Uterus (tissue), 4 donors: ENCODE results near the gene COX4I1. TPM values are rescaled to one million over a fixed set of nuclear protein-coding genes. Genes with fewer than 3 reads are reported as not detected.

ENCODE experiments used
- DNase-seq, 2 donors: peaks; one replicate each; pipeline ENCODE4 v3.0.0-alpha.2; 2019 to 2020
- H3K27ac ChIP-seq, 2 donors: fragments of 200-600 bp; sonication (generic); 1 replicate in 1 of 2; 2 replicates in 1 of 2; pipeline ENCODE4 v1.5.1; 2016 to 2018
- H3K27me3 ChIP-seq, 2 donors: fragments of 200-600 bp; sonication (generic); one replicate each; pipeline ENCODE4 v1.5.1; 2018 to 2019; ENCODE audit warnings: control low read depth in 1 of 2
- H3K36me3 ChIP-seq, 2 donors: fragments of 200-600 bp; sonication (generic); one replicate each; pipeline ENCODE4 v1.5.1; 2019; ENCODE audit warnings: control low read depth in 1 of 2
- H3K4me1 ChIP-seq, 2 donors: fragments of 200-600 bp; sonication (generic); one replicate each; pipeline ENCODE4 v1.5.1; 2018 to 2019; ENCODE audit warnings: control low read depth in 1 of 2
- H3K4me3 ChIP-seq, 2 donors: fragments of 200-600 bp; sonication (generic); 1 replicate in 1 of 2; 2 replicates in 1 of 2; pipeline ENCODE4 v1.5.1; 2018 to 2019; ENCODE audit warnings: mild to moderate bottlenecking in 1 of 2
- H3K9me3 ChIP-seq, 2 donors: fragments of 200-600 bp; sonication (generic); one replicate each; pipeline ENCODE4 v1.5.1; 2019; ENCODE audit warnings: control low read depth in 1 of 2
- CTCF ChIP-seq, 4 experiments: fragments of 200-600 bp in 2 of 4; fragments of 450-650 bp in 2 of 4; sonication (generic) in 2 of 4; IDR thresholded peaks; one replicate each; pipeline ENCODE4 v1.5.1; 2016 to 2019; ENCODE audit warnings: antibody characterized with exemption in 4 of 4, mild to moderate bottlenecking in 2 of 4, moderate library complexity in 1 of 4
- POLR2A ChIP-seq, 2 donors: fragments of 450-650 bp; IDR thresholded peaks; one replicate each; pipeline ENCODE4 v1.6.1; 2016; ENCODE audit warnings: antibody characterized with exemption in 2 of 2, mild to moderate bottlenecking in 1 of 2, moderate library complexity in 1 of 2
- intact Hi-C: fragments of 100-400 bp; cut with DNase I; formaldehyde crosslinking; loops from one replicate; pipeline ENCODE4 v1.15.1; 2023; ENCODE audit warnings: low total_unique reads
- total RNA-seq, 4 donors: library from RNA; depleted of rRNA in 3 of 4; stranded (reverse); fragments of >200 nt in 3 of 4; gene quantifications; one replicate each; pipeline versions ENCODE4 v1.1.0 to v1.2.4, GENCODE V29; 2014 to 2023
- donor health status: DM: yes; HTN: yes; CAD: no.

Gene COX4I1
- total RNA-seq, 4 donors from 2014 or later, result 199 to 836 (median 287) TPM

- Histone ChIP-seq H3K4me3 (no peak overlapping the region), H3K36me3 (no peaks in the 10 kb centered on the region), H3K27ac (no peak overlapping the region), H3K9me3 (no peaks in the 10 kb centered on the region), H3K27me3 (no peaks in the 10 kb centered on the region), H3K4me1 (no peaks in the 10 kb centered on the region)
- TF ChIP-seq CTCF (IDR thresholded peaks at IDR 0.05), result no peak
- no peak for TF ChIP-seq POLR2A (IDR thresholded peaks at IDR 0.05)
- intact Hi-C loops, result no loop called here
- no peak for DNase-seq
Measured at GRCh38 chr16:85850344-85850880, 50.9 kb downstream of the COX4I1 start.

DNA sequence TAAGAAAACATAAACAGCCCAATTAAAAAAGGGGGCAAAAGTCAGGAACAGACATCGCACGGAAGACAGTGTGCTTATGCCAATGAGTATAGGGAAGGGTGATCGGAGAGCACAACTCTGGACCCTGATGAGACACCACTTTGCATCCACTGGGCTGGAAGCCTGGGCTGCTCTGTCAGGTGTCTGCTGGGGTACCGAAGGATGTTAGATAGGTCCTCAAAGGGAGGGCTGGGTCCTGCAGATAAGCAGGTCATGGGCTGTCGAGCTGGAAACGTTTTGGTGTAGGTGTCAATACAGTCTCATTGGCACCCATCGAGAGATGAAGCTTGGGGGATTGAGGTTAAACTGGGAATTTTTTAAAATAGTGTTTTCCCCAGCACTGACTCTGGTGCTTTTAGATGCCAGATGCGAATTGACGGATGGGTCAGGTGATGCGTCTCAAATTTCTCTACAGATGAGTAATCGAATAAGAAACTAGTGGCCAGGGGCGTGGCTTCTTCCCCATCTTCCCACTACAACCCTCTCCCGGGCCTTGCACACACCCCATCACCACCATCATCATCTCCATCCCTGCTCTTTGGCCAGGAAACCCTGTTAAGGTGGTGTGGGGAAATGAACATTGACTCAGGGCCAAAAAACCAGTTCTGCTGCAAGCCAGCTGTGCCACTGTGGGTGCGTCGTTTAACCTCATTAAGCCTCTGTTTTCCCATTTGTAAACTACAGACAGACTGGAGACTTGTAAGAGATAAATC is 51.7 kb downstream of the COX4I1 start:
- no peak for DNase-seq
- no peaks in the 10 kb centered on the region for H3K36me3 ChIP-seq
- no peak overlapping the region for H3K27ac ChIP-seq
- TF ChIP-seq CTCF (IDR thresholded peaks at IDR 0.05) (no peak), POLR2A (IDR thresholded peaks at IDR 0.05) (no peak)
- intact Hi-C loops, result no loop called here
- no peaks in the 10 kb centered on the region for H3K9me3 ChIP-seq
- H3K4me1 ChIP-seq, result no peaks in the 10 kb centered on the region
- no peak overlapping the region for H3K4me3 ChIP-seq
- H3K27me3 ChIP-seq, result no peaks in the 10 kb centered on the region

- no peak for DNase-seq
- Histone ChIP-seq H3K4me1 (no peaks in the 10 kb centered on the region), H3K27me3 (no peaks in the 10 kb centered on the region), H3K9me3 (no peaks in the 10 kb centered on the region), H3K36me3 (no peaks in the 10 kb centered on the region), H3K4me3 (no peak overlapping the region), H3K27ac (no peak overlapping the region)
- no peak for TF ChIP-seq POLR2A (IDR thresholded peaks at IDR 0.05)
- no peak for TF ChIP-seq CTCF (IDR thresholded peaks at IDR 0.05)
- intact Hi-C loops, result no loop called here
Measured at GRCh38 chr16:85853547-85854545, 54.4 kb downstream of the COX4I1 start.

- no peaks in the 10 kb centered on the region for H3K4me1 ChIP-seq
- no peaks in the 10 kb centered on the region for H3K9me3 ChIP-seq
- intact Hi-C loops, result no loop called here
- no peak overlapping the region for H3K27ac ChIP-seq
- H3K4me3 ChIP-seq, result no peak overlapping the region
- TF ChIP-seq POLR2A (IDR thresholded peaks at IDR 0.05), result no peak
- no peaks in the 10 kb centered on the region for H3K27me3 ChIP-seq
- H3K36me3 ChIP-seq, result no peaks in the 10 kb centered on the region
- no peak for DNase-seq
Measured at GRCh38 chr16:85854935-85855334, 55.4 kb downstream of the COX4I1 start.

DNA sequence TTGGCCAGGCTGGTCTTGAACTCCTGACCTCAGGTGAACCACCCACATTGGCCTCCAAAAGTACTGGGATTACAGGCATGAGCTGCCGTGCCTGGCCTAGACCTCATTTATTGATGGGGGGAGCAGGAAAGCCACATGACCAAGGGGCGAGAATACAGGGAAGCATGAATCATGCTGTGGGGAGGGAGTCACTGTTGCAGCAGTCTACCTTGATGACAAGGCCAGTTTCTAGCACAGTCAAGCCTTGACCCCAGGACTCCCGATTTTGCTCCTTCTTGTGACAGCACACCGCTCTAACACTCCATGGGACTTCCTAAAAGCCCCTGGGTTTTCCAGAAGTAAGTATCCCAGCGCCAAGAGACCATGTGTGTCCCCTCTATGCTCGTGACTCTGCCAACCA is 56.6 kb downstream of the COX4I1 start:
- Histone ChIP-seq H3K27me3 (no peaks in the 10 kb centered on the region), H3K36me3 (no peaks in the 10 kb centered on the region), H3K4me3 (no peak overlapping the region), H3K9me3 (no peaks in the 10 kb centered on the region), H3K4me1 (no peaks in the 10 kb centered on the region), H3K27ac (no peak overlapping the region)
- no peak for TF ChIP-seq CTCF (IDR thresholded peaks at IDR 0.05)
- TF ChIP-seq POLR2A (IDR thresholded peaks at IDR 0.05), result no peak
- DNase-seq, result no peak
- intact Hi-C loops, result no loop called here
